OCI-LY7 (cell line): ENCODE results near the gene CBLL1. TPM values are rescaled to one million over a fixed set of nuclear protein-coding genes. Genes with fewer than 3 reads are reported as not detected.

ENCODE experiments used
- BruUV-seq: library from RNA; stranded (reverse); fragments of 400-500 nt; replicated peaks from 2 replicates; lab custom pipeline; 2021; lab: Mats Ljungman, UMichigan
- CTCF ChIA-PET: fragments of 300-600 bp; sonication (Branson Sonifier 250); formaldehyde crosslinking; loops from one replicate; lab custom pipeline; 2022; ENCODE audit warnings: antibody characterized with exemption; ENCODE audit not compliant: unreplicated experiment; lab: Charles Lee
- POLR2A ChIA-PET: fragments of 300-600 bp; sonication (Branson Sonifier 250); formaldehyde crosslinking; loops from one replicate; lab custom pipeline; 2022; ENCODE audit warnings: antibody characterized with exemption; lab: Charles Lee
- DNase-seq: peaks from one replicate; pipeline ENCODE4 v3.0.0-alpha.2; 2015; ENCODE audit warnings: low spot score
- H2AFZ ChIP-seq: fragments of 200-600 bp; sonication (generic), shearing (Covaris generic); 2 replicates; pipeline ENCODE4 v1.6.1; 2014; ENCODE audit warnings: mild to moderate bottlenecking, antibody characterized with exemption, low read length, moderate library complexity
- H3K27ac ChIP-seq: fragments of 200-600 bp; sonication (generic); 2 replicates; pipeline ENCODE4 v1.5.1; 2014; ENCODE audit warnings: mixed run types, low read depth, mild to moderate bottlenecking, moderate library complexity, low read length, inconsistent platforms; ENCODE audit not compliant: poor library complexity, severe bottlenecking
- H3K36me3 ChIP-seq: fragments of 200-600 bp; sonication (generic); 2 replicates; pipeline ENCODE4 v1.6.1; 2014; ENCODE audit warnings: mild to moderate bottlenecking, antibody characterized with exemption, low read length, moderate library complexity, mixed read lengths; ENCODE audit not compliant: insufficient read depth
- H3K4me1 ChIP-seq: fragments of 200-600 bp; sonication (generic); 2 replicates; pipeline ENCODE4 v1.5.1; 2014; ENCODE audit warnings: mild to moderate bottlenecking, low read length; ENCODE audit not compliant: insufficient read depth, poor library complexity, severe bottlenecking
- H3K4me2 ChIP-seq: fragments of 200-600 bp; sonication (generic); 2 replicates; pipeline ENCODE4 v1.6.1; 2014; ENCODE audit warnings: mild to moderate bottlenecking, low read length
- H3K4me3 ChIP-seq: fragments of 200-600 bp; sonication (generic); 2 replicates; pipeline ENCODE4 v1.5.1; 2014; ENCODE audit warnings: mild to moderate bottlenecking, low read depth, low read length; ENCODE audit not compliant: poor library complexity, severe bottlenecking
- H3K79me2 ChIP-seq: fragments of 200-600 bp; sonication (generic); 2 replicates; pipeline ENCODE4 v1.6.1; 2016; ENCODE audit warnings: low read depth, mild to moderate bottlenecking, low read length, moderate library complexity, mixed read lengths; ENCODE audit not compliant: insufficient read depth
- H3K9me2 ChIP-seq: fragments of 200-600 bp; sonication (generic); 2 replicates; pipeline ENCODE4 v1.6.1; 2016; ENCODE audit warnings: mild to moderate bottlenecking, low read length, mixed read lengths; ENCODE audit not compliant: insufficient read depth
- H3K9me3 ChIP-seq: fragments of 200-600 bp; sonication (generic); 2 replicates; pipeline ENCODE4 v1.6.1; 2014; ENCODE audit warnings: mild to moderate bottlenecking, mixed run types, low read length, mixed read lengths
- H4K20me1 ChIP-seq: fragments of 200-600 bp; sonication (generic); 2 replicates; pipeline ENCODE4 v1.6.1; 2014; ENCODE audit warnings: mild to moderate bottlenecking, antibody characterized with exemption, low read length, moderate library complexity, mixed read lengths; ENCODE audit not compliant: insufficient read depth
- EZH2phosphoT487 ChIP-seq: fragments of 200-600 bp; sonication (generic); IDR thresholded peaks from 2 replicates; pipeline ENCODE4 v1.6.1; 2018; ENCODE audit warnings: low read depth, borderline replicate concordance, mild to moderate bottlenecking, mixed run types, antibody characterized with exemption, low read length, moderate library complexity, mixed read lengths
- intact Hi-C: fragments of 100-400 bp; cut with micrococcal nuclease; formaldehyde crosslinking; loops from one replicate; pipeline ENCODE4 v1.10.0; 2022; ENCODE audit not compliant: unreplicated experiment
- total RNA-seq, 2 experiments: library from RNA; depleted of rRNA in 1 of 2; stranded (reverse); fragments of >200 nt in 1 of 2; shearing (Covaris generic) in 1 of 2; gene quantifications; 2 replicates each; pipeline ENCODE4 v1.2.3, GENCODE V29; 2014 to 2022
- TF ChIP-seq, protein P1 (sequence below): fragments of 200-600 bp; sonication (generic); conservative IDR thresholded peaks from 2 replicates; pipeline ENCODE4 v1.5.1; 2014; ENCODE audit warnings: mild to moderate bottlenecking, antibody characterized with exemption, low read length, moderate library complexity, mixed read lengths

Gene CBLL1
- total RNA-seq, 2 experiments from 2014 or later: 22.9 to 41.4 TPM

DNA sequence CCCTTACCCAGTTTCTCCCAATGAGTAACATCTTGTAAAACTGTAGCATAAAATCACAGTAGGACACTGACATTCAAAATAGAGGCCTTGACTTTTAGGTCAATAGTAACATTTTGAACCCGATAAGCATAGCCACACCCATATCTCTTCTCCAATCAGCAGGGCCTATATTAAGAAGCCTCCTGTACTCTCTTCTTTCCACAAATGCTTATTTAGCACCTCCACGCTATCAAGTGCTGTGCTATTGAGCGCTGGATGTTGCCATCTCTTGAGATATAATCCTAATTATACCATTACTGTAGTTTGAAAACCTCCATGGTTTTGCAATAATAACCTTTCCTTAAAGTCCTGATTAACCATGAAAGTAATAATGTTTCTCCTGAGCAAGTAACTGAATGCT is 40.1 kb upstream of the CBLL1 start:
- no peak overlapping the region for H3K4me2 ChIP-seq
- BruUV-seq: no TSS peak
- ChIA-PET CTCF (no interaction called here), POLR2A (interaction anchor here (0.8 kb wide), 1 partner anchor 43 kb away, joined by 3 read pairs; no protein-coding TSS in a partner anchor)
- H3K9me2 ChIP-seq: no peaks in the 10 kb centered on the region
- H3K79me2 ChIP-seq: no peaks in the 10 kb centered on the region
- no peak overlapping the region for H3K27ac ChIP-seq
- TF ChIP-seq EZH2phosphoT487: no peak
- H4K20me1 ChIP-seq: no peaks in the 10 kb centered on the region
- DNase-seq: no peak
- intact Hi-C loops: no loop called here
- no peaks in the 10 kb centered on the region for H3K36me3 ChIP-seq
- no peaks in the 10 kb centered on the region for H3K4me1 ChIP-seq
- no peaks in the 10 kb centered on the region for H3K9me3 ChIP-seq
- no peak overlapping the region for H2AFZ ChIP-seq
- no peak overlapping the region for H3K4me3 ChIP-seq

DNA sequence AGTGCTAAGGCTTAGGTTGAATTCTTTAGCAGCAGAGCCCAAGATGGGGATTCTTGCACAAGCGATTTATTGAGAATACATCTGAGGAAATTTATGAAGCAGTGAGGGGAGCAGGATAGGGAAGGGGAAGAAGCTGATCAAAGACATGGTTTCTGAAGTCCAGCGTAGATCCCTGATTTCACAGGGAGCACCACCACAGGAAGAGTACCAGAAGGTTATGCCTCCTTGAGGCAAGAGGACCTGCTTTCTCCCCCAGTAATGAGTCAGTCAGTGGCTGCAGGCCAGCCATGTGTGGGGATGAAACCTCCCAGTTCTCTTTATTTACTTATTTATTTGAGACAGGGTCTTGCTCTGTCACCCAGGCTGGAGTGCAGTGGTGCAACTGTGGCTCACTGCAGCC is 35.0 kb upstream of the CBLL1 start:
- Histone ChIP-seq H3K9me2 (no peaks in the 10 kb centered on the region), H3K4me1 (no peaks in the 10 kb centered on the region), H2AFZ (no peak overlapping the region), H3K4me2 (no peak overlapping the region), H3K9me3 (no peaks in the 10 kb centered on the region), H3K4me3 (no peak overlapping the region), H3K36me3 (no peaks in the 10 kb centered on the region), H3K27ac (no peak overlapping the region), H3K79me2 (no peaks in the 10 kb centered on the region), H4K20me1 (no peaks in the 10 kb centered on the region)
- TF ChIP-seq, protein P1, sequence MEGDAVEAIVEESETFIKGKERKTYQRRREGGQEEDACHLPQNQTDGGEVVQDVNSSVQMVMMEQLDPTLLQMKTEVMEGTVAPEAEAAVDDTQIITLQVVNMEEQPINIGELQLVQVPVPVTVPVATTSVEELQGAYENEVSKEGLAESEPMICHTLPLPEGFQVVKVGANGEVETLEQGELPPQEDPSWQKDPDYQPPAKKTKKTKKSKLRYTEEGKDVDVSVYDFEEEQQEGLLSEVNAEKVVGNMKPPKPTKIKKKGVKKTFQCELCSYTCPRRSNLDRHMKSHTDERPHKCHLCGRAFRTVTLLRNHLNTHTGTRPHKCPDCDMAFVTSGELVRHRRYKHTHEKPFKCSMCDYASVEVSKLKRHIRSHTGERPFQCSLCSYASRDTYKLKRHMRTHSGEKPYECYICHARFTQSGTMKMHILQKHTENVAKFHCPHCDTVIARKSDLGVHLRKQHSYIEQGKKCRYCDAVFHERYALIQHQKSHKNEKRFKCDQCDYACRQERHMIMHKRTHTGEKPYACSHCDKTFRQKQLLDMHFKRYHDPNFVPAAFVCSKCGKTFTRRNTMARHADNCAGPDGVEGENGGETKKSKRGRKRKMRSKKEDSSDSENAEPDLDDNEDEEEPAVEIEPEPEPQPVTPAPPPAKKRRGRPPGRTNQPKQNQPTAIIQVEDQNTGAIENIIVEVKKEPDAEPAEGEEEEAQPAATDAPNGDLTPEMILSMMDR: no peak
- no peak for TF ChIP-seq EZH2phosphoT487
- intact Hi-C loops: no loop called here
- POLR2A ChIA-PET: interaction anchor here (1.5 kb wide), 1 partner anchor 12 kb away, joined by 5 read pairs; no protein-coding TSS in a partner anchor
- no peak for DNase-seq
- CTCF ChIA-PET: no interaction called here
- BruUV-seq: no TSS peak

DNA sequence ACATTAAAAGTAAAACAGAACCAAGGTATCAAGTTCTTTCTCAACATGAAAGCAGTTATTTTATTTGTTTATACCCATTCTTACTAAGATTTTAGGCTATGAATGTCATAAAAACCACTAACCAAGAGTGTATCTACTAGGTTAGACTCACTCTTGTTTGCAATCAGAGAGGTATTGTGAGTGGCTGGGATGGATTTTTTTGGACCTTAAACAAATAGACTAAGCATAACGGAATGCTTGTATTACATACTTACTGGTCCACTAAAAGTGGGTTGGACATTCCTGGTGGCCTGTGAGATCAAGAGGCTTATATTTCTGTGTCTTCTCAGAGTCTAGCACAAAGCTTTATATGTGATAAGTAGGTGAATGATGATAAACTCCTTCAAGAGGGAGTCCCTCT is 32.6 kb upstream of the CBLL1 start:
- intact Hi-C loops: no loop called here
- CTCF ChIA-PET: interaction anchor here (0.6 kb wide), 1 partner anchor 91 kb away, joined by 4 read pairs; no protein-coding TSS in a partner anchor
- no peak for DNase-seq
- H3K4me2 ChIP-seq: no peak overlapping the region
- H3K9me2 ChIP-seq: no peaks in the 10 kb centered on the region
- no peaks in the 10 kb centered on the region for H3K79me2 ChIP-seq
- no peak overlapping the region for H2AFZ ChIP-seq
- no peak for TF ChIP-seq EZH2phosphoT487
- TF ChIP-seq, protein P1: no peak
- H3K4me3 ChIP-seq: no peak overlapping the region
- no peaks in the 10 kb centered on the region for H3K9me3 ChIP-seq
- no TSS peak for BruUV-seq
- H3K36me3 ChIP-seq: no peaks in the 10 kb centered on the region
- no peak overlapping the region for H3K27ac ChIP-seq
- no peaks in the 10 kb centered on the region for H4K20me1 ChIP-seq
- no peaks in the 10 kb centered on the region for H3K4me1 ChIP-seq
- POLR2A ChIA-PET: interaction anchor here (0.6 to 1.5 kb wide), 3 partner anchors 17 to 740 kb away, joined by 3 to 4 read pairs (median 3); no protein-coding TSS in a partner anchor
